Endothelial cell of umbilical vein (primary cell): ENCODE data around the gene SPINK9. TPM values are rescaled to one million over a fixed set of nuclear protein-coding genes. Genes with fewer than 3 reads are reported as not detected.

Experiments
- Bru-seq: library from RNA; stranded (reverse); fragments of 400-500 nt; gene quantifications from one replicate; lab custom pipeline; 2021; lab: Mats Ljungman, UMichigan
- BruChase-seq, 2 experiments: library from RNA; stranded (reverse); fragments of 400-500 nt; gene quantifications; one replicate each; lab custom pipeline; 2021; lab: Mats Ljungman, UMichigan
- BruUV-seq: library from RNA; stranded (reverse); fragments of 400-500 nt; replicated peaks from 2 replicates; lab custom pipeline; 2021; lab: Mats Ljungman, UMichigan
- CTCF ChIA-PET: fragments of 300-600, 350-600 bp; sonication (Branson Sonifier 250); formaldehyde crosslinking; loops from one replicate; lab custom pipeline; 2021; ENCODE audit warnings: antibody characterized with exemption, inconsistent platforms; lab: Charles Lee
- POLR2A ChIA-PET: fragments of 300-600, 350-600 bp; sonication (Branson Sonifier 250); formaldehyde crosslinking; loops from one replicate; lab custom pipeline; 2021; ENCODE audit warnings: antibody characterized with exemption, inconsistent platforms; lab: Charles Lee
- DNase-seq: peaks from one replicate; pipeline ENCODE4 v3.0.0-alpha.2; 2011; ENCODE audit warnings: low read depth, low spot score
- FAIRE-seq: peaks from 2 replicates; lab custom pipeline; 2011; peaks lifted over from hg19 to GRCh38; lab: Jason Lieb, UNC
- H2AFZ ChIP-seq: 2 replicates; pipeline ENCODE4 v1.6.0; 2012; ENCODE audit warnings: low read depth, low read length, control low read depth, inconsistent platforms
- H3K27ac ChIP-seq: 2 replicates; pipeline ENCODE4 v1.5.1; 2011; ENCODE audit warnings: low read depth, mild to moderate bottlenecking, control low read depth, low read length, moderate library complexity; ENCODE audit not compliant: insufficient read depth
- H3K27me3 ChIP-seq, 2 experiments: 2 replicates each; pipeline versions ENCODE4 v1.6.0 to v1.6.1; 2011; ENCODE audit warnings: low read length in 2 of 2, mixed read lengths in 1 of 2; ENCODE audit not compliant: control insufficient read depth in 2 of 2, insufficient read depth in 2 of 2
- H3K36me3 ChIP-seq, 2 experiments: 2 replicates in 1 of 2; 3 replicates in 1 of 2; pipeline ENCODE4 v1.5.1; 2011; ENCODE audit warnings: low read length in 2 of 2, mild to moderate bottlenecking in 1 of 2, moderate library complexity in 1 of 2; ENCODE audit not compliant: control insufficient read depth in 2 of 2, insufficient read depth in 2 of 2; ENCODE audit errors: extremely low read depth in 1 of 2
- H3K4me1 ChIP-seq: 3 replicates; pipeline ENCODE4 v1.5.1; 2011; ENCODE audit warnings: mild to moderate bottlenecking, low read length; ENCODE audit not compliant: control insufficient read depth, insufficient read depth; ENCODE audit errors: extremely low read depth
- H3K4me2 ChIP-seq: 2 replicates; pipeline ENCODE4 v1.6.1; 2011; ENCODE audit warnings: low read length, control low read depth, mixed read lengths; ENCODE audit not compliant: insufficient read depth
- H3K4me3 ChIP-seq, 3 experiments: fragments of 200-600 bp in 1 of 3; sonication (generic), shearing (Covaris generic) in 1 of 3; replicated peaks in 1 of 3; 2 replicates each; pipeline ENCODE4 v1.5.1; 2011 to 2016; ENCODE audit warnings: control low read depth in 3 of 3, low read length in 3 of 3, mild to moderate bottlenecking in 2 of 3, inconsistent platforms in 1 of 3, low read depth in 1 of 3, moderate library complexity in 1 of 3; ENCODE audit not compliant: insufficient read depth in 1 of 3
- H3K79me2 ChIP-seq: 2 replicates; pipeline ENCODE4 v1.6.0; 2012; ENCODE audit warnings: low read length, inconsistent platforms; ENCODE audit not compliant: control insufficient read depth, insufficient read depth
- H3K9ac ChIP-seq: replicated peaks from 2 replicates; pipeline ENCODE3; 2011; ENCODE audit warnings: low read length, control low read depth; ENCODE audit not compliant: insufficient read depth; ENCODE audit errors: extremely low read depth
- H3K9me1 ChIP-seq: replicated peaks from 3 replicates; pipeline ENCODE4 v1.6.0; 2011; ENCODE audit warnings: mild to moderate bottlenecking, low read length; ENCODE audit not compliant: control insufficient read depth, insufficient read depth; ENCODE audit errors: extremely low read depth
- H3K9me3 ChIP-seq: replicated peaks from 2 replicates; pipeline ENCODE4 v1.5.1; 2012; ENCODE audit warnings: low read length, inconsistent platforms; ENCODE audit not compliant: control insufficient read depth, insufficient read depth
- H4K20me1 ChIP-seq: replicated peaks from 2 replicates; pipeline ENCODE3; 2011; ENCODE audit warnings: mild to moderate bottlenecking, low read length; ENCODE audit not compliant: control insufficient read depth, insufficient read depth; ENCODE audit errors: extremely low read depth
- CTCF ChIP-seq, 2 donors: IDR thresholded peaks; 1 replicate in 1 of 2; 2 replicates in 1 of 2; pipeline ENCODE4 v1.5.1; 2011; ENCODE audit warnings: low read length in 2 of 2, mild to moderate bottlenecking in 2 of 2, moderate library complexity in 2 of 2, control low read depth in 1 of 2, inconsistent platforms in 1 of 2, low read depth in 1 of 2; ENCODE audit not compliant: insufficient read depth in 1 of 2; ENCODE audit errors: extremely low read depth in 1 of 2
- EZH2 ChIP-seq: IDR thresholded peaks from 2 replicates; pipeline ENCODE4 v1.6.1; 2012; ENCODE audit warnings: borderline replicate concordance, low read depth, mild to moderate bottlenecking, moderate library complexity, low read length, inconsistent platforms; ENCODE audit not compliant: severe bottlenecking
- FOS ChIP-seq: IDR thresholded peaks from 2 replicates; pipeline ENCODE4 v1.6.1; 2011; ENCODE audit warnings: mild to moderate bottlenecking, low read length, moderate library complexity, borderline replicate concordance; ENCODE audit not compliant: insufficient read depth
- GATA2 ChIP-seq: IDR thresholded peaks from 2 replicates; pipeline ENCODE4 v1.7.0; 2011; ENCODE audit warnings: low read depth, mild to moderate bottlenecking, moderate library complexity, mixed read lengths, low read length; ENCODE audit not compliant: insufficient read length, insufficient read depth
- JUN ChIP-seq: IDR thresholded peaks from 2 replicates; pipeline ENCODE4 v1.6.1; 2011; ENCODE audit warnings: borderline replicate concordance, low read depth; ENCODE audit not compliant: insufficient read length, insufficient read depth
- MAX ChIP-seq: IDR thresholded peaks from 2 replicates; pipeline ENCODE4 v1.6.1; 2011; ENCODE audit not compliant: insufficient read depth, insufficient read length
- MYC ChIP-seq: IDR thresholded peaks from one replicate; pipeline ENCODE4 v1.6.1; 2011; ENCODE audit warnings: mild to moderate bottlenecking, low read depth, low read length
- POLR2A ChIP-seq: IDR thresholded peaks from 2 replicates; pipeline ENCODE4 v1.6.1; 2012; ENCODE audit warnings: low read depth, mild to moderate bottlenecking, control low read depth, low read length
- POLR2AphosphoS5 ChIP-seq: IDR thresholded peaks from 2 replicates; pipeline ENCODE4 v1.6.1; 2012; ENCODE audit warnings: low read depth, mild to moderate bottlenecking, control low read depth, low read length, moderate library complexity; ENCODE audit not compliant: insufficient read depth
- dilution Hi-C: fragments of 300-500 bp; cut with MboI; formaldehyde crosslinking; loops from one replicate; pipeline ENCODE4 v1.15.0; 2019; ENCODE audit warnings: low sequenced_read_pairs; ENCODE audit not compliant: extremely low pct_ligation_motif_present
- intact Hi-C: fragments of 100-400 bp; cut with micrococcal nuclease; formaldehyde crosslinking; loops from one replicate; pipeline ENCODE4 v1.10.0; 2022
- long read RNA-seq: library from polyadenylated mRNA; stranded (forward); transcript quantifications from one replicate; pipeline ENCODE4 v2.0.0, GENCODE V29; 2021
- polyA minus RNA-seq, 3 experiments: library from RNA; depleted of rRNA, polyadenylated mRNA; stranded (reverse); fragments of >200 nt; gene quantifications; 1 replicate in 1 of 3; 2 replicates in 2 of 3; pipeline ENCODE4 v1.2.3, GENCODE V29; 2011
- polyA plus RNA-seq, 4 experiments: library from polyadenylated mRNA; depleted of rRNA in 3 of 4; stranded (reverse) in 3 of 4; unstranded in 1 of 4; fragments of >200 nt; gene quantifications; 2 replicates each; pipeline versions ENCODE4 v1.2.1 to v1.2.3, GENCODE V29; 2011 to 2012; ENCODE audit warnings: missing spikeins in 1 of 4
- total RNA-seq: library from RNA; stranded (reverse); gene quantifications from 2 replicates; pipeline ENCODE4 v1.2.3, GENCODE V29; 2021

The SPINK9 gene
- total RNA-seq (not detected in 2 replicates), polyA plus RNA-seq (not detected in 2 replicates), polyA minus RNA-seq (not detected in 2 replicates), Bru-seq, nascent RNA (percentile 12 among the genes with signal in this experiment), BruChase-seq, experiment 1, labeled RNA remaining after a 6-hour chase (percentile 5 among the genes with signal in this experiment), BruChase-seq, experiment 2, labeled RNA remaining after a 2-hour chase (percentile 9 among the genes with signal in this experiment)
- not detected in 2 replicates for polyA plus RNA-seq (2011; cell fraction: cytosol; rRNA removed)
- polyA plus RNA-seq (2011; cell fraction: nucleus; rRNA removed), result not detected in 2 replicates
- polyA plus RNA-seq (2012), result not detected in 2 replicates
- polyA minus RNA-seq (2011; cell fraction: cytosol; rRNA and poly(A)+ RNA removed), result not detected
- not detected in 2 replicates for polyA minus RNA-seq (2011; cell fraction: nucleus; rRNA and poly(A)+ RNA removed)
- long read RNA-seq, result 0 reads

- Histone ChIP-seq H3K9me3 (no peaks in the 10 kb centered on the region), H3K9me1 (no peaks in the 10 kb centered on the region), H3K27me3 (no peaks in the 10 kb centered on the region), H3K79me2 (no peaks in the 10 kb centered on the region), H3K36me3 (no peaks in the 10 kb centered on the region), H3K4me1 (no peaks in the 10 kb centered on the region), H4K20me1 (no peaks in the 10 kb centered on the region), H3K4me3 (no peak within 1 kb of the TSS), H3K4me2 (no peak within 1 kb of the TSS), H3K9ac (no peak within 1 kb of the TSS), H3K27ac (no peak within 1 kb of the TSS), H2AFZ (no peak within 1 kb of the TSS)
- DNase-seq (no peak), FAIRE-seq (no peak)
- TF ChIP-seq POLR2AphosphoS5 (no peak), JUN (no peak), POLR2A (no peak), EZH2 (no peak), CTCF (IDR thresholded peaks at IDR 0.05; ENCODE audit: extremely low read depth in 1 of 2, insufficient read depth in 1 of 2, low read depth in 1 of 2, low read length in 2 of 2) (no peak), MAX (no peak), FOS (no peak), MYC (no peak), GATA2 (no peak)
- BruUV-seq, result no TSS peak
- ChIA-PET POLR2A (no interaction called here), CTCF (interaction anchor here (1.3 kb wide), 1 partner anchor 45 kb away, joined by 4 read pairs; no protein-coding TSS in a partner anchor)
- intact Hi-C loops (no loop called here), dilution Hi-C loops (no loop called here)
Observed at GRCh38 chr5:148335259-148335658, at the start of gene SPINK9. Gene SPINK9, plus strand, starts transcription at chr5:148335559. Its CDS starts 55 bp downstream, at chr5:148335614.
